HUES64 (cell line): ENCODE measurements around the gene ENPEP.
"Not testable (repeated sequence)": the region's sequence is repeated elsewhere in the genome, so short reads cannot be mapped to it uniquely, and the experiment has no call there.

Source experiments
- H3K27ac ChIP-seq: 2 replicates; pipeline ENCODE4 v1.7.0; 2013; ENCODE audit warnings: low read depth, low read length, inconsistent platforms
- H3K27me3 ChIP-seq: 2 replicates; pipeline ENCODE4 v1.6.1; 2013; ENCODE audit warnings: mild to moderate bottlenecking, low read length; ENCODE audit not compliant: insufficient read depth
- H3K36me3 ChIP-seq: 2 replicates; pipeline ENCODE4 v1.6.1; 2013; ENCODE audit warnings: mild to moderate bottlenecking, low read length; ENCODE audit not compliant: insufficient read depth
- H3K4me1 ChIP-seq: 2 replicates; pipeline ENCODE4 v1.6.1; 2013; ENCODE audit warnings: mild to moderate bottlenecking, low read length, moderate library complexity; ENCODE audit not compliant: insufficient read depth
- H3K4me3 ChIP-seq: 2 replicates; pipeline ENCODE4 v1.5.1; 2013; ENCODE audit warnings: mild to moderate bottlenecking, low read length, moderate library complexity
- H3K9ac ChIP-seq: 2 replicates; pipeline ENCODE4 v1.6.1; 2013; ENCODE audit warnings: mild to moderate bottlenecking, low read depth, low read length
- H3K9me3 ChIP-seq: 2 replicates; pipeline ENCODE4 v1.6.1; 2013; ENCODE audit warnings: low read depth, low read length; ENCODE audit not compliant: insufficient read depth
- WGBS: fragments of 150-250, 120-280 bp; methylation state at CpG from one replicate; pipeline ENCODE4 v1.1.7; 2013; ENCODE audit warnings: missing lambda C conversion rate; 5-methylcytosine and 5-hydroxymethylcytosine counted together

The ENPEP gene

GRCh38 chr4:110567214-110567613 is 91.3 kb downstream of the ENPEP start:
- H3K4me3 ChIP-seq, result no peak overlapping the region
- no peak overlapping the region for H3K9ac ChIP-seq
- no peaks in the 10 kb centered on the region for H3K36me3 ChIP-seq
- H3K9me3 ChIP-seq, result no peaks in the 10 kb centered on the region
- 95% methylated on average over 5 of the region's 6 CpGs for WGBS
- no peak overlapping the region for H3K27ac ChIP-seq
- H3K4me1 ChIP-seq, result 0 out of 2 replicates have a peak, but pooled peaks cover 3% of the 10 kb centered on the region
- no peaks in the 10 kb centered on the region for H3K27me3 ChIP-seq

GRCh38 chr4:110576696-110577095 is 100.7 kb downstream of the ENPEP start:
- H3K9me3 ChIP-seq, H3K9ac ChIP-seq, H3K27me3 ChIP-seq, H3K4me1 ChIP-seq, H3K4me3 ChIP-seq, H3K27ac ChIP-seq, H3K36me3 ChIP-seq: not testable (repeated sequence)
- whole genome bisulfite sequencing, result 98% methylated on average over 2 of the region's 2 CpGs

DNA sequence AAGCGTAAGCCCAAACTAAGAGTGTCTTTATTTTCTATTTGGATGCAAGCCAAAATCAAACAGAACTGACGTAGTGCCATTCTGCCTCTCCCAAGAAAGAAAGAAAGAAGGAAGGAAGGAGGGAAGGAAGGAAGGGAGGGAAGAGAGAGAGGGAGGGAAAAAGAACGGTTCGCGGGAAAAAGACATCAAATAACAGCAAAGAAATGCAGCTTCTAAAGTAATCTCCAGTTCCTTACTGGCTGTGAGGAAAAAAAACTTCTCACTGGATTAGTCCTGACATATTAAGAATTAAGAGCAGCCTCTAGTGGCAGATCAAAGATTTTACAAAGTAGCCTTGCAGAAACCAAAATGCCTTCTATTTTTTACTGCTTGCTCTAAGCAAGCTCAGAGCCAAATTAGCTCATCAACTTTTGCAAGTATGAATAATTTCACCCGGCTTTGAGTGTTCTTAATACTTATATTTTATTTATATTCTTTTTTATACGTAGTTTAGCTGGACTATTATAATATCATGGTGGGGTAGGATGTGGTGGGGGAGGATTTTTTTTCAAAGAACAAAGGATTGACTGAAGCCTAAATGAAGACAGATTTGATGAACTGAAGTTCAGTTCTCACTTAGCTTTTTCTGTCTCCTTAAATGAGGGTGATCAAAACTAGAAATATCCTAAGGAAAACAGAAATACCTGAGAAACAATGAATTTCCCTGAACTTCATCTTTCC is 110.3 kb downstream of the ENPEP start:
- H3K36me3 ChIP-seq, result no peaks in the 10 kb centered on the region
- H3K9me3 ChIP-seq, result no peaks in the 10 kb centered on the region
- no peaks in the 10 kb centered on the region for H3K4me1 ChIP-seq
- WGBS, result 64% methylated on average over 5 of the region's 7 CpGs
- H3K27me3 ChIP-seq, result no peaks in the 10 kb centered on the region
- H3K9ac ChIP-seq, result no peak overlapping the region
- H3K4me3 ChIP-seq, result no peak overlapping the region
- no peak overlapping the region for H3K27ac ChIP-seq

GRCh38 chr4:110587666-110588285 is 111.8 kb downstream of the ENPEP start:
- H3K36me3 ChIP-seq, result no peaks in the 10 kb centered on the region
- WGBS, result 95% methylated on average over 36 of the region's 36 CpGs
- no peak overlapping the region for H3K9ac ChIP-seq
- no peaks in the 10 kb centered on the region for H3K27me3 ChIP-seq
- H3K27ac ChIP-seq, result no peak overlapping the region
- no peaks in the 10 kb centered on the region for H3K4me1 ChIP-seq
- H3K9me3 ChIP-seq, result no peaks in the 10 kb centered on the region
- H3K4me3 ChIP-seq, result no peak overlapping the region

- no peak overlapping the region for H3K27ac ChIP-seq
- no peaks in the 10 kb centered on the region for H3K4me1 ChIP-seq
- H3K9me3 ChIP-seq, result no peaks in the 10 kb centered on the region
- H3K27me3 ChIP-seq, result no peaks in the 10 kb centered on the region
- no peak overlapping the region for H3K4me3 ChIP-seq
- H3K9ac ChIP-seq, result no peak overlapping the region
- no peaks in the 10 kb centered on the region for H3K36me3 ChIP-seq
Measured at GRCh38 chr4:110589297-110589696, 113.3 kb downstream of the ENPEP start.

DNA sequence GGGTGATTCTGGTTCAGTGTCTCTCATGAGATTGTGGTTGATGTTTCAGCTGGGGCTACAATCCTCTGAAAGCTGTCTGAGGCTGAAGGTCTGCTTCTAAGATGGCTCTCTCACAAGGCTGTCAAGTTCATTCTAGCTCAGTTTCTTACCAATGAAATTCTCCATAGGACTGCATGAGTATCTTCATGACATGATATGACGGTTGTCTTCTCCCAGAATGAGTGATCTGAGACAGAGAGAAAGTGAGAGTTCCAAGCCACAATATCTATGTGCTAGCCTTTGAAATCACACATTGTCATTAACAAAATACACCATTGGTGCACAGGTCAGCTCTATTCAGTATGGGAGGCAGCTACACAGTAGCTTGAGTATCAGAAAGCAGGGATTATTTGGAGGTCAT is 119.6 kb downstream of the ENPEP start:
- Histone ChIP-seq H3K9me3 (peaks cover 7% of the 10 kb centered on the region; the same call in 1 of the 2 replicates), H3K9ac (no peak overlapping the region), H3K4me3 (no peak overlapping the region), H3K27ac (no peak overlapping the region), H3K27me3 (no peaks in the 10 kb centered on the region), H3K36me3 (0 out of 2 replicates have a peak, but pooled peaks cover 3% of the 10 kb centered on the region), H3K4me1 (no peaks in the 10 kb centered on the region)
- WGBS, result 94% methylated on average over 1 of the region's 1 CpG

DNA sequence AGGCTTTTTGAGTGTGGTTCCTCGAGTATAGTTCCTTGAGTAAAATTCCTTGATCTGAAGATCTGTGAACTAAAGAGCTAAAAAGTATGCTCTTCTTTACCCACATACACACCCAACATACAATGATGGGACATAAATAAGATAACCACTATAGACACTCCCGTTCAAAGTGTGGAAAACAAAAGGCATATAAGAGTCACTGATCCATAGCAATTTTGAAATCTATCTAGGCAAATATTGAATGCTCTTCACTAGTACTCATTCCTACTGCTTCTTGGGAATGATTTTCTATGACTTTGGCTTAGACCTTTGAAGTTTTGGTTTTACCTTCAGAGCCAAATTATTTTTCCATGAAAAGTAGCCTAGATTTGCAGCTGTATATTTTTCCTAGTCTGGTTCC is 120.5 kb downstream of the ENPEP start:
- WGBS, result 90% methylated on average over 2 of the region's 2 CpGs
- 0 out of 2 replicates have a peak, but pooled peaks cover 3% of the 10 kb centered on the region for H3K36me3 ChIP-seq

DNA sequence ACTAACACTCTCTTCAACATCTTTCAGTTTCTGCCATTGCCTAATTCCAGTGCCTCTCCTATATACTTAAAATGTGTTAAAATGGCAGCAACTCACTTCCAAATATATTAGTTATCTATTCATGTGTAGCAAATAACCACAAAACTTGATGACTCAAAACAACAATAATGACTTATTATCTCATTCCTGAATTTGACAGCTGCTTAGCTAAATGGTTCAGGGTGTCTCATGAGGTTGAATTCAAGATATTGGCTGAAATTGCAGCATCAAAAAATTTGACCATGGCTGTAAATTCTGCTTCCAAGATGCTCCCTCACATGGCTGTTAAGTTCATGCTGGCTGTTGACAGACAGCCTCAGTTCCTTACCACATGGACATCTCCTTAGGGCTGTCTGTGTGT is 121.6 kb downstream of the ENPEP start:
- H3K27me3 ChIP-seq, result no peaks in the 10 kb centered on the region
- no peaks in the 10 kb centered on the region for H3K4me1 ChIP-seq
- 0 out of 2 replicates have a peak, but pooled peaks cover 3% of the 10 kb centered on the region for H3K36me3 ChIP-seq

More for the DNA sequence above, 120.5 kb downstream of the ENPEP start:
- peaks cover 7% of the 10 kb centered on the region; the same call in 1 of the 2 replicates for H3K9me3 ChIP-seq
- no peaks in the 10 kb centered on the region for H3K27me3 ChIP-seq
- H3K4me1 ChIP-seq, result no peaks in the 10 kb centered on the region
- H3K9ac ChIP-seq, result no peak overlapping the region
- H3K4me3 ChIP-seq, result no peak overlapping the region
- no peak overlapping the region for H3K27ac ChIP-seq

DNA sequence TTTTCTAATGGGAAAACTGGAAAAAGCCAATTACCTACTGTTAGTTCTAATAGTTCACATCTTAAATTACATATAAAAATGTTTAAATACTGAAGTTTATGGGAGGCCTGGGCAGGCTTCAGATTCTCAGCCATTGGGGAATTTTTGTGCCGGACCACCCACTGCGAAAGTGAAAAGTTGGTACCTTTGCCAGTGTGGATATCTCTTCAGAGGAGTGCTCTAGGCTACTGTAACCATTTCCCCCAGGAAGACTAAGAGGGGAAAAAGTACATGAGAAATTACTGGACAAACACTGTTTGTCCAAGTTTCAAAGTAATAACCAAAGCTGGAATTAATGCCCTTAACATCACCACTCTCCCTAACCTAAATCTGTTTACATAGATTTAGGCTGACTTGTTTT is 126.1 kb downstream of the ENPEP start:
- WGBS, result 98% methylated on average over 2 of the region's 2 CpGs
- H3K4me3 ChIP-seq, result no peak overlapping the region

More for the DNA sequence above, 121.6 kb downstream of the ENPEP start:
- Histone ChIP-seq H3K9ac (no peak overlapping the region), H3K4me3 (no peak overlapping the region), H3K27ac (no peak overlapping the region), H3K9me3 (peaks cover 7% of the 10 kb centered on the region; the same call in 1 of the 2 replicates)

GRCh38 chr4:110605077-110605476 is 129.1 kb downstream of the ENPEP start:
- Histone ChIP-seq H3K9ac (no peak overlapping the region), H3K27me3 (peaks cover 3% of the 10 kb centered on the region; the same call in 1 of the 2 replicates), H3K9me3 (no peaks in the 10 kb centered on the region), H3K36me3 (no peaks in the 10 kb centered on the region), H3K27ac (no peak overlapping the region), H3K4me1 (peaks cover 15% of the 10 kb centered on the region; the same call in 1 of the 2 replicates), H3K4me3 (no peak overlapping the region)
- no CpG with 5 or more reads among the region's 1 CpG for WGBS

More for the DNA sequence above, 126.1 kb downstream of the ENPEP start:
- Histone ChIP-seq H3K27me3 (no peaks in the 10 kb centered on the region), H3K36me3 (no peaks in the 10 kb centered on the region), H3K9me3 (peaks cover 1% of the 10 kb centered on the region; the same call in 1 of the 2 replicates), H3K27ac (no peak overlapping the region), H3K4me1 (no peaks in the 10 kb centered on the region), H3K9ac (no peak overlapping the region)

- Histone ChIP-seq H3K36me3 (no peaks in the 10 kb centered on the region), H3K4me3 (no peak overlapping the region; the same call in 1 of the 2 replicates), H3K27ac (no peak overlapping the region), H3K9ac (no peak overlapping the region), H3K9me3 (no peaks in the 10 kb centered on the region), H3K4me1 (peaks cover 38% of the 10 kb centered on the region), H3K27me3 (peaks cover 45% of the 10 kb centered on the region)
- 87% methylated on average over 5 of the region's 6 CpGs for WGBS
Measured at GRCh38 chr4:110609044-110609750, 133.2 kb downstream of the ENPEP start.
